T-helper 2 cell (primary cell): ENCODE data around the gene PSMC3.

Experiments
- DNase-seq, 5 experiments: peaks; one replicate each; pipeline versions ENCODE4 v3.0.0 to v3.0.0-alpha.2; 2012 to 2022

PSMC3 gene

DNA sequence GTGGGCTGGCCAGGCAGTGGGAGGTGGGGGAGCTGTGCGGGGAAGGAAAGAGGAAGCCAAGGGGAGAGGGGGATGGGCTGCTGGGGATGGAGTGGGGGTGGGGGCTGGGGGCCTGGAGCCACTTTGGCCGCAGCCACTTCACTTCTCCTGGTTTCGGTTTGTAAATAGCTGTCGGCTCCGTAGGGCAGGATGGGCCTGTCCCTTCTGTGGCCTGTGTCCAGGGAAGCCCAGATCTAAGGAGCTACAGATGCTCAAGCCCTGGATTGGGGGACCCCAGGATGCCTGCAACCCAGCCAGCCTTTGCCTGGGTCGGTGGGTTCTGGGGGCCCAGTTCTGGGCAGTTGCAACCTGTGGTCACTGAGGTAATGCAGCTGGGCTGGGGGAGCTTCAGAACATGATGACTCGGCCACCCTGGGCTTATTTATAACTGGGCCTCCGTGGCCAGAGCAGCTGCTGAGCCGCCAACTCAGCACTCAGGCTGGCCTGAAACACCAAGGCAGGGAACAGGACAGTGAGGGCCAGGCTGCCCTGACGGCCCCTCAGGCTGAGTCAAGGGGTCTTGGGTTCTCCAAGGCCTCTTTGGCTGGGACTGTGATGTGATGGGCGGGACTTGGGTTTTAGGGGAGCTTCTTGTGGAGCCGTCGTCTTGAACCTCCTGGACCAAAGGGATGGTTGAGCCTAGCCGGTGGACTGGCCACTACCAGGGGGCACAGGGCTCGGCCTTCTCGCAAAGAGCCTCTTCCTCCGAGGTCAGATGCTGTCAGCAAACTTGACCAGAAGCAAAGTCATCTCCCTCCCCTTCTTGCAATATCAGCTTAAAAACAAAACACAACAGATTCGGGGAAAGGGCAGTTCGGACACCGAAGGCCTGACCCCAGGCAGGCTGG, 32.8 kb downstream of the PSMC3 start:
- no peak for DNase-seq

DNA sequence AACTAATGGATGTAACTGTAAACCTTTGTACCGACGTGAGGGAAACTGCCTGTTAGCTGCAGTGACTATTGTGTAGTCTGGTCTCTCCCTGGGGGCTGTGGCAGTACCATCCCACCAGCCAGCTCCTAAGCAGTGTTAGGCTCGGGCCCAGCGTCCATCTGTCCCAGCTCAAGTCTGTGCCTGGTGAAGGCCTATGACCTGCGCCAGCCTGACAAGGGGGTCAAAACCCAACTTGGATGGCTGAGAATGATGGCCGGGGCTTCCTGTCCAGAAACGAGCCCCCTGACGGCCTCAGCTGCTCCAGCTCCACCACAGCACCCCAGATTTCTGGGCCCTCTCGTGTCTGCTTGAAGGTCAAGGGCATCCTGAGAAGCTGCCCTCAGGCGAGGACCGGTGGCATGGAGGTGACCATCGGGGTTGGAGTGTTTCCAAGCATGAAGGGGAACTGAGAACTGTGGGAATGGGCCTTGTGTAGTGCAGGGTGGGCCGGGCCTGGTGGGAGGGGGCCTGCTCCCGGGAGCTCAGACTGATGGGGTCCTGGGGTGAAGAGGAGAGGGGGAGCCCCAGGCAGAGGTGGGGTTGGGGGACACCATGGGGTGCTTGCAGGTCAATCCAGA, 33.6 kb downstream of the PSMC3 start:
- no peak for DNase-seq

- DNase-seq: no peak
Measured at GRCh38 chr11:47391711-47392432, 34.4 kb downstream of the PSMC3 start.

DNA sequence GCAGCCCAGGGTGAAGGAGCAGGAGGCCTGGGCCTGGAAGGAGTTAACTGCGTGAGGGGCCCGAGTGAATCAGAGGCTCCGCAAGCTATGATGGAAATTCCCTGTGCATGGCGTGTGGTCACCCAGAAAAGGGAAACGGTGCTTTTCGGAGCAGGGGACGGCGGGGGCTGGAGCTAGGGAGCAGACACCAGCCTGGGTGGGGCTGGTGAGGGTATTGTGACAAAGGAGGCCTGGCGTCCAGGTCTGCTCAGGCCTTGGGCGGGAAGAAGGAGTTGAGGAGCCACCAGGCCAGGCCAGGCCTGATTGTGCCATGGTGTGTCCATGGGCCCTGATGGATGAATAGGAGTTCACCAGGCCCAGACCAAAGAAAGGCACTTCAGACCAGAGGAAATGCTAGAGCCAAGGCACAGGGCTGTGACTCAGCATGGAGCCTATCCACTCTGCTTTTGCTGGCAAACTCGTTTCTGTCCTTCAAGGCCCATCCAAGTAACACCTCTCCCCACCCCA, 35.1 kb downstream of the PSMC3 start:
- DNase-seq: no peak

- no peak for DNase-seq
Measured at GRCh38 chr11:47390422-47390760, 35.8 kb downstream of the PSMC3 start.

- peak in 1 of 5 experiments; percentile 29 for DNase-seq
Measured at GRCh38 chr11:47389577-47390421, 36.4 kb downstream of the PSMC3 start.

GRCh38 chr11:47388697-47389576, 37.3 kb downstream of the PSMC3 start:
- no peak for DNase-seq

- no peak for DNase-seq
Measured at GRCh38 chr11:47387944-47388696, 38.1 kb downstream of the PSMC3 start.

DNA sequence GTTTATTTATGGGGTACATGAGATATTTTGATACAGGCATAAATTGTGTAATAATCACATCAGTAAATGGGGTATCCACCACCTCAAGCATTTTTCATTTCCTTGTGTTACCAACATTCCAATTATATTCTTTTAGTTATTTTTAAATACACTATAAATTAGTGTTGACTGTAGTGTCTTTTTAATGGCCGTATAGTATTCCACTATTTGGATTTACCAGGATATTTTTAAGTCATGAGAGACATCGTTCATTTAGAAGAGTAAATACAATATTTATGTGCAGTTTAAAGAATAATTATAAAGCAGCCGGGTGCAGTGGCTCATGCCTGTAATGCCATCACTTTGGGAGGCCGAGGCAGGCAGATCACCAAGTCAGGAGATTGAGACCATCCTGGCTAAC, 41.7 kb downstream of the PSMC3 start:
- no peak for DNase-seq

DNA sequence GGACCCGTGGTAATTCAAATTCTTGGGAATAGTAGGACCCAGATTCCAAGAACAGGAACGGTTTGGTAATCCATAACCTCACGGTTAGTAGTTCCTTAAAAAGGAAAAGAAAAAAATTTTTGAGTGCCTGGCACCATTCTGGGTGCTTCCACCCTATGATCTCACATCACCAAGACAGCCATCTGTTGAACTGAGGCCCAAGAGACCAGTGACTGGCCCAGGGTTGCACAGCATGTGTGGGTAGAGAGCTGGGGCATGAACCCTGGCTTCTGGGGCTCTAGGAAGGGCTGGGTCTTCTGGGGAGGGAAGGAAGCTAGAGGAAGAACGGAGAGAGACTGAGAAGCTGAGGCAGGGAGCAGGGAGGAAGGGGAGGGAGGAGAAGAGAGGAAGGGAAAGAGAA, 43.2 kb downstream of the PSMC3 start:
- no peak for DNase-seq

GRCh38 chr11:47380078-47380477, 46.2 kb downstream of the PSMC3 start:
- DNase-seq: no peak

- DNase-seq: no peak
Measured at GRCh38 chr11:47379317-47379716, 46.9 kb downstream of the PSMC3 start.

- DNase-seq: no peak
Measured at GRCh38 chr11:47378836-47379170, 47.4 kb downstream of the PSMC3 start.

DNA sequence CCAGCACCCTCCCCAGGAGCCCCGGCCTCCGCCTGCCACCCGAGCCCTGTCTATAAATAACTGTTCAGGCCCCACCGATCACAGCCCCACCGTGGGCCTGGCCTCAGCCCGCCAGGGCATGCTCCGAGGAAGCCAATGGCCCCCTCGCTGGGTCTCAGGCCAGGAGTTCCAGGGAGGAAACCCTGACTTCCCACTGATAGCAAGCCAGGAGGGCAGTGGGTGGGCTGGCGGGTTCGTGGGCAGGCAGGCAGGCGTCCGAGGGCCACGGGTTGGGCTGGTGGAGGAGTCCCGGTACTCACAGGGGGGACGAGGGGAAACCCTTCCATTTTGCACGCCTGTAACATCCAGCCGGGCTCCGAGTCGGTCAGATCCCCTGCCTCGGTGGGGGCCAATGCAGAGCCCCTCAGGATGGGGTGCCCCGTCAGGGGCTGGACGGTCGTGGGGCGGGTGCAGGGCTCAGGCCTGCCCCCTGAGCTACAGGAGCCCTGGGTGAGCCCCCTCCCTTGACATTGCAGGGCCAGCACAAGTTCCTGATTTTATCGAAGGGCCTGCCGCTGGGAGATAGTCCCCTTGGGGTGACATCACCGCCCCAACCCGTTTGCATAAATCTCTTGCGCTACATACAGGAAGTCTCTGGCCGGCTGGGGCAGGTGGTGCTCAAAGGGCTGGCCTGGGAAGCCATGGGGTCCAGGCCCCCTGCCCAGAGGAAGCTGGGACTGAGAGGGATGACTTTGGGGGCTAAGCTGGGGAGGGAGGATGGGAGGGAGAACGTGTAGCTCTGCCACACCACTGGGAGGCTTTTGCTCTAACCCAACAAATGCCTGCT, 48.0 kb downstream of the PSMC3 start, which contains the start of gene SPI1:
TSS of gene SPI1 (minus strand) at position 538 of the 826 bp plus-strand sequence. CDS start at position 344, 194 bp downstream.
- no peak for DNase-seq

GRCh38 chr11:47377571-47378009, 48.6 kb downstream of the PSMC3 start:
- no peak for DNase-seq

- no peak for DNase-seq
Measured at GRCh38 chr11:47376525-47377371, 49.5 kb downstream of the PSMC3 start.

- DNase-seq: no peak
Measured at GRCh38 chr11:47376107-47376524, 50.1 kb downstream of the PSMC3 start.

- DNase-seq: no peak
Measured at GRCh38 chr11:47375546-47376085, 50.6 kb downstream of the PSMC3 start.
